ENCODE measurements around the gene PRKAR2B.
"Not testable (repeated sequence)": the region's sequence is repeated elsewhere in the genome, so short reads cannot be mapped to it uniquely, and the experiment has no call there.

PRKAR2B gene

DNA sequence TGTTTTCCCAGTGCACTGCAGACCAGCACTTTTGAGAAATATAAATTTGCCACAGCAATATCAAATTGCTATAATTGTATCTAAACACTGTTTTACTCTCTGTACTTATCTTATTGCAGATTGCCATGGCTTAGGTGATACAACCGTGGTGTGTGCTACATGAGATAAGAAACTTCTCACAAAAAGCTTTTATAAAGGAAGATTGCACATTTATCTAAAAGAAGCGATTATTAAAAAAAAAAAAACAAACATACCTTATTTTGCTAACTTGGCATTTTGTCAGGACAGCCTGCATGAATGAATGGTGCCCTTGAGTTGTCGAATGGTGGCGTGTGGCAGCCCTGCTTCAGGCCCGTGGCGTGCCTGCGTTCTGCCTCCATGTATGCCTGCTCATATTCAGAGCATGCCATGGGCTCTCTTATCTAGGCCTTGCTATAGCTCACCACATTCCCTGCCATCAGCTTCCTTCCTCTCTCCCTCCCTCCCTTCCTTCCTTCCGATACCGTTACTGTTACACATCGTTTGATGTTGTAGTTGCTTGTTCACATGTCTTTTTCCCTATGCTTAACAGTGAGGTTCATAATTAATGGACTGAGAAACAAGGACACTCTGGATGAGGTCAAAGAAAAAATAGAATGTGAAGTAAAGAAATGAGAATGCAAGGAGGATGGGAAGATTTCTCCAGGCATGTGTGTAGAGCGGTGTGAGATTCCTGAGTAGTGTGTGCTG lies 34.9 kb downstream of the PRKAR2B start:
- no peak for DNase-seq

DNA sequence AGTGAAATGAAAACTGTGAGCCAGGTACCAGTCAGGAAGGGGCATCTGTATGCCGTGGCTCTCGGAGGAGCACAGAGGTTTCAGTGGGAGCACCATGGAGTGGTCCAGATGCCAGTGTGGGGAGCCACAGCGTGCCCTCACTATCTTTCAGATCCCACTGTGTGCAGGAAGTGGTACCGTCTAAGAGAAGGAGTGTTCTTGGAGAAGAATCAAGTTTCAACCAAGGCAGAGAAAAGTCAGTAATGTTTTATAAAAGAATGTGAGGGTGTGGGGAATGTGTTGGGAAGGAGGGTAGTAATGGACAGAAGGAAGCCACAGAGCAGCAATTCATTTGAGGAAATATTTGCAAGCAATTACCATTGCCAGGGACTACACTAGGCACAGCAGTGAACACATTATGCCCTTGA lies 35.6 kb downstream of the PRKAR2B start:
- DNase-seq = no peak

DNA sequence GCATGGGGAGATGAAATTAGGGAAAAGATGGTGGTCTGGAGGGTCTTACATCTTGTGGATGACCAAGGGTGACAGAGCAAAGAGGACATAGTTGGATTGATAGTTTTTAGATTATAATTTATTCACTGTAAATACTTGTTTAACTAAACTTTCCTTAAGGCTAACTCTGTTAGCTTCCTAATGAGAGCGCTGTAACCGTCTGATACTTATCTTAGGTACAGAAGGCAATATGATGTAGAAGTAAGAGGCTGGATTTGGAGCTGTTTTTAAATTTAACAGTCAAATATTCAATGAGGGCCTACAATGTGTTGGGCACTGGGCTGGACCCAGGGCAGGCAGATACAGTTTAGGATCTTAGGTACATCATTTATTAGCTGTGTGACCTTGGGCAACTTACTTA lies 36.0 kb downstream of the PRKAR2B start:
- DNase-seq = no peak

DNA sequence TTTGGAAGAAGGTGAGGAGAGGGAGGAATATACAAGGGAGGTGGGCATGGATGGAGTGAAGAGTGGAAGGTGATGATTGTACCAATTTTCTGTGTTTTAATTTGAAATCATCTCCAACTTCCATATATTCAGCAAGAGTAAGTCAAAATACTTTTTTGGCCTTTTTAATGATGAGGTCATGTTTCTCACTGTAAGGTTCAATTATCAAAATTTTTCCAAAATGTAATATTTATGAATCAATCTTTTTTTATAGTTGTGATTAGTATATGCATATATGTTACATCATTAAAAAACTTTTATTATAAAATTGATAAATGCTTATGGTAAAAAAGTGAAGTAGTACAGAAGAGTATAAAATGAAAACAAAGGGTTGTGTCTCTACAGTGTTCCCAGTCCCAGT lies 40.7 kb downstream of the PRKAR2B start:
- DNase-seq = no peak

DNA sequence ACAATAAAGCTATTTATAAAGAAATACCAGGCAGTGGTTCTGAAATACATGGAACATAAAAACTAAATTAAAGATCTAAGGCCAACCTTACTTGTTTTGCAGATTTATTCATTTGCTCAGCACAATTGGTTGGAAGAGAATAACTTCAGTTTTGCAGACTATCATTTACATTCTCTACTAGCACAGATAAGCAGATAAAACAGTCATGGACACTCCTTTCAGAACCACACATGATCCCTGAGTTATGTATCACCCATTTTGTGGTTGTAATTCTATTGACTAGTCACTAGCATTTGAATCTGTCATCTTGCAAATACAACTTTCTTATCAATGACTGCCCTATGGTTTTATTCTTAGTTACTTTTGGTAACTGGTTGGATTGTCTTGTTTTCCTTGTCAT lies 45.1 kb downstream of the PRKAR2B start:
- DNase-seq = no peak

DNA sequence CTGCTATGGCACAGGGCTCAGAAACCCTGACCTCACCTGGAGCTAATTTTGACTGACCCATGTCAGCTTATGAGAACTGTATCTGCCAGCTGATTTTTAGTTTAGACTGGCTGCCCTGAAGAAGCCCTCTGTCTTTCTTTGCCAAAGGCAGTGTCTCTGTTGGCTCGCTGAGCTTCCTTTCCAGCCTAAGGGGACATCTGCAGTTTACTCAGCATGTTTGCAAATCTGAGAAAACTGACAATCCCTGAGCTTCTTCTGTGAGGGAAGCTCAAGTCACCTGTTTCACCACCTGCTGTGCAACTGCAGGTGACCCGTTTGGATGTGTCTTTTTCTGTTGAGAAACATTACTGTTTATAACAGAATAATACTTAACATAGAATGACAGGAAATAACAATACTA lies 46.0 kb downstream of the PRKAR2B start:
- DNase-seq = no peak

DNA sequence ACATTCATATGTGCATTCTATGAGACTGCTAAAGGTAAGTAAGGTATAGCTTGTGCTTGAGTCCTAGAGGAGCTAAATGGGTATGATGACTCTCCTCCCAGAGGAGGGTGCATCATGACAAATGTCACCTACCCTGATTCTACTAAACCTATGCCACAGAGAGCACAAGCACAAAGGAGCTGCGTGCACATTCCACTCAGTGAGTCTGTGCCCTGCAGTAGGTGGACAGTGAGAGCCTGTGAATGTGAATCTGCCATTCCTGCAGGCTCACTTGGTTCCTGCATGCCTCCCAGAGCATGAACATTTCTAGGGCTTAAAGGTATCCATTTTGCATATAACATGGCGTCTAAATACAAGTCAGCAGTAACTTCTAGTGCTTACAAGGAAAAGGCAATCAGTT lies 46.8 kb downstream of the PRKAR2B start:
- no peak for DNase-seq

DNA sequence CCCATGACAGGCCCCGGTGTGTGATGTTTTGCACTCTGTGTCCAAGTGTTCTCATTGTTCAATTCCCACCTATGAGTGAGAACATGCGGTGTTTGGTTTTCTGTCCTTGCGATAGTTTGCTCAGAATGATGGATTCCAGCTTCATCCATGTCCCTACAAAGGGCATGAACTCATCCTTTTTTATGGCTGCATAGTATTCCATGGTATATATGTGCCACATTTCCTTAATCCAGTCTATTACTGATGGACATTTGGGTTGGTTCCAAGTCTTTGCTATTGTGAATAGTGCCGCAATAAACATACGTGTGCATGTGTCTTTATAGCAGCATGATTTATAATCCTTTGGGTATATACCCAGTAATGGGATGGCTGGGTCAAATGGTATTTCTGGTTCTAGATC lies 49.2 kb downstream of the PRKAR2B start:
- not testable (repeated sequence) for DNase-seq

DNA sequence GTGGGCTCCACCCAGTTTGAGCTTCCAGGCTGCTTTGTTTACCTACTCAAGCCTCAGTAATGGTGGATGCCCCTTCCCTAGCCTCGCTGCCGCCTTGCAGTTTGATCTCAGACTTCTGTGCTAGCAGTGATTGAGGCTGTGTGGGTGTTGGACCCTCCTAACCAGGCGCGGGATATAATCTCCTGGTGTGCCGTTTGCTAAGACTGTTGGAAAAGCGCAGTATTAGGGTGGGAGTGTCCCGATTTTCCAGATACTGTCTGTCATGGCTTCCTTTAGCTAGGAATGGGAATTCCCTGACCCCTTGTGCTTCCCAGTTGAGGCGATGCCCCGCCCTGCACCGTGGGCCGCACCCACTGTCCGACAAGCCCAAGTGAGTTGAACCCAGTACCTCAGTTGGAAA lies 54.6 kb downstream of the PRKAR2B start:
- DNase-seq = not testable (repeated sequence)

DNA sequence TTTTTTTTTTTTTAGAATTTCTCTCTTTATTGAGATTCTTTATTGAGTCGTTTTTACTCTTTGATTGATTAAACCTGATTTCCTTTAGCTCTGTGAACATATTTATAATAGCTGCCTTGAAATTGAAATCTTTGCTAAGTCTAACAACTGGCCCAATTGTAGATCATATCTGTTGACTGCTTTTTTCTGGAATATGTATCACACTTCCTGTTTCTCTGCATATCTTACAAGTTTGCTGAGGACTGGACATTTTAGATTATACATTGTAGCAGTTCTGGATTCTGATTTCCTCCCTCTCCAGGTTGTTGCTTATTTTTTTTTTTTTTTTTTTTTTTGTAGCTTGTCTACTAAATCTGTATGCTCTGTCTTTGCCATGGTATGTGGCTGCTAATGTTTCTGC lies 56.3 kb downstream of the PRKAR2B start:
- no peak for DNase-seq

DNA sequence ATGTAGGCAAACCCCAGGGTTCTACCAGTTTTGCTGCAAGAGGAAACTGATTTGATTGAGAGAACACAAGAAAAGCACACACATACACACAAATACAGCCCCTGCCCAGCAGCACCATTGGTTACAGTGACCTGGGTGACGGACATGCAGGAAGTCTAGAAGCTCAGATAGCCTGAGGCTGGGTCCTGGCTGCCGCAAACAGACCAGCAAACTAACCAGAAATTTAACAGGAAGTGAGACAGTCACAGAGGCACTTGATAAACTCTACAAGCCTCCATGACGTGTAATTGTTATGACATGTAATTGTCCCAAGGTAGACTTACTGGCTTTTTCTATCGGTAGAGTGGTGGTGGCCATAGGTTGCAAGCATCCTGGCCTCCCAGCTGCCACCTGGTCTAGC lies 58.9 kb downstream of the PRKAR2B start:
- no peak for DNase-seq

DNA sequence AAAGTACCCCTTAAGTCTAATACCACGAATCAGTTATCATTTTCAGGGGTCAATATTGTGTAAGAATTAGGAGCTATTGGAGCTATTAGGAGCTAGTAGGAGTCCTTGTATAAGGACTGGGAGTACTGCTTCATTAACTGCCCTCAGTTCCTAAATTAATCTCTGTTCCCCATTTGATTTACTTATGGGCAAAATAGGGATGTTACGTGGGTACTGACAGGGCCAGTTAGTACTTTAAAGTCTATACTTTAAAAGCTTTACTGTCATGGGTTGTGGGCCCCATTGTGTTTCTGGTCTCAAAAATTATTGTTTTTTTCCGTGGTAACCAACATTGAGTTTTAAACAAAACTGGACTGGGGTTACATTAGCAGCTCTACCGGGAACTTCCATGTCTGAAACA lies 60.3 kb downstream of the PRKAR2B start:
- no peak for DNase-seq

DNA sequence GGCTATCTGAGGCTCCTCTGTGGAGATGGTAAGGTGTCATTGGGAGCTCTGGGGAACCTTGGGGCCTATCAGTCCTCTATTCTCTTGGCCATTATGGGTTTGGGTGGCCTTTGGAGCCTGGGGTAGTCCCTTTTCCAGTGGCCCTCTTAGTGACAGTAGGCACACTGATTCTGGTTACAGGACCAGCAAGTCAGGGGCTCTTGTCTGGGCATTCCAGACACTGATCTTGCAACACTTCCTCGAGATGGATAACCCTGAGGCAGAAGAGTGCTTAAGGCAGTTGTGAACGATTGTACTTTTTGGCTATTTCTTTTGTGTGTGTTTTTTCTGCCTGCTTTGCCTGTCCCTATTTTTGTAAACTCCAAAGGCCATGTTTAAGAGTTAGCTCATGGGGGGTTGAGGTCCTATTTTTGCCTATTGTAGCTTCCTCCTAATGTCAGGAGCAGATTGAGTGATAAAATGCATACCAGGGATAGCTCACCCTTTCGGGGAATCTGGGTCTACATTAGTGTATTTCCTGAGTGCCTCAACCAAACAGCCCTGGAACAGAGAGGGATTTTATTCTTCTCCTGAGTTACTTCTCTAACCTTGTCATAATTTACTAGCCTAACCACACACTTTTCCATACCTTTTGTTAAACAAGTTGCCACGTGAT lies 61.2 kb downstream of the PRKAR2B start:
- no peak for DNase-seq

DNA sequence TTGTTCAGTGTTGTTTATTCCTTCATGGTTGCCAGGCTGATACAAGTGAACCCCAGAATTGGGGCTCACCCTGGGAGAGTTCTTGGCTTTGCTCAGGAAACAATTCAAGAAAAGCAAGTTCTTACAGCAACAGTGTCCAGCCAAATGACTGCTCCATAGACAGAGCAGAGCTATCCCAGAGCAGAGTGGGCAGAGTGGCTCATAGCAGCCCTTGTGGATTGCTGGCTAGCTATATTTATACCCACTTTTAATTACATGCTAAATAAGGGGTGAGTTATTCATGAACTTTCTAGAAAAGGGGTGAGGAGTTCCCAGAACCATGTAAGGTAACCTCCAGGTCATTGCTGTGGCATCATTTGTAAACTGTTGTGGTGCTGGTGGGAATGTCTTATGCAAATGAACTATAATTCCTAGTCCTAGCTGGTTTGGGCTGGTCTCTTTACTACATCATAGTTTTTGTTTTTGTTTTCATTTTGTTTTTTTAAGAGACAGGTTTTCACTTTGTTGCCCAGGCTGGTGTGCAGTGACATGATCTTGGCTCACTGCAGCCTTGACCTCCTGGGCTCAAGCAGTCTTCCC lies 64.4 kb downstream of the PRKAR2B start:
- DNase-seq = no peak

DNA sequence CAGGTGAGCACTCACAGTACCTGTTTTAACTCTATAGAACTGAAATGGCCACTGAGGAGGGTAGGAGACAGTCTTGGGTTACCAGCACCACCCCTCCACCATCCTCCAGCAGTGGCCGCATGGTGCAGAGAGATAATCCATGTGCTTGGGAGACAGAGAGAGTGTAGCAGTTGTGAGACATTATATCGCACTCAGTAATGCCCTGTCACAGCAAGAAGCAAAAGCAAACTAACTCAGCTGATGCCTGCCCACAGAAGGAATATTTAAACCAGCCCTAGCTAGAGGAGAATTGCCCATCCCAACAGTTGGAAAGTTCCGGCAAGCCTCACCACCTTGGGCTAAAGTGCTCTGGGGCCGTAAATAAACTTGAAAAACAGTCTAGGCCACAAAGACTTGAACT lies 65.5 kb downstream of the PRKAR2B start:
- no peak for DNase-seq

DNA sequence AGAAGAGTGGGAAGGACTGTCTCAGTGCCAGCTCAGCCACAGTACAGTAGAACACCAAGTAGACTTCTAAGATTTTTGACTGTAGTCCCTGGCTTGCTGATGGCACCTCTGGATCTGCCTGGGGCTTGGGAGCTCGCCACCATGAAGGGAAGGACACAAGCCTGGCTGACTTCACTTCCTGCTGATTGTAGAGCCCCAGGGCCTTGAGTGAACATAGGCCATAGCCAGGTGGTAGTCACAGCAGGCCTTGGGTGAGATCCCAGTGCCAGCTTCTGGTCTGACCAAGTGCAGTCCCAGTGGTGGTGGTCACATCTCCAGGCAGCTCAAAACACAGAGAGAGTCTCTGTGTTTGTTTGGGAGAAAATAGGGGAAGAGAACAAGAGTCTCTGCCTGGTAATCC lies 66.7 kb downstream of the PRKAR2B start:
- DNase-seq = no peak

DNA sequence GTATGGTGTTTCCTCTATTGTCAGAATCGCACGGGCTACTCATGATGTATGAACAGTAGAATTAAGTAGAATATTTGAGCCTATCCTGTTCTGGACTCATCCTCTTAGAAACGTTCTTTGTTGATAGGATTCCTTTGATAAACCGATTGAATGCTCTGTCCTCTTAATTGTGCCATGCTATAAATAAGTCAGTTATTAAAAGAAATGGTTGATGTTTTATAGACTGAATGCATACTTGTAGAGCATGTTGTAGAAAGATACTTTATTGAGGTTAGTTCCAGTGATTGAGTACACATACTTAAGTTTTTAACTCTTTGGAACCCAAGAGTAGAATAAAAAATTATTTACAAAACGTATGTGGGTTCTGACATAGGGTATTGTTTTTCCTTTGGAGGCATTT lies 69.4 kb downstream of the PRKAR2B start:
- DNase-seq = no peak

DNA sequence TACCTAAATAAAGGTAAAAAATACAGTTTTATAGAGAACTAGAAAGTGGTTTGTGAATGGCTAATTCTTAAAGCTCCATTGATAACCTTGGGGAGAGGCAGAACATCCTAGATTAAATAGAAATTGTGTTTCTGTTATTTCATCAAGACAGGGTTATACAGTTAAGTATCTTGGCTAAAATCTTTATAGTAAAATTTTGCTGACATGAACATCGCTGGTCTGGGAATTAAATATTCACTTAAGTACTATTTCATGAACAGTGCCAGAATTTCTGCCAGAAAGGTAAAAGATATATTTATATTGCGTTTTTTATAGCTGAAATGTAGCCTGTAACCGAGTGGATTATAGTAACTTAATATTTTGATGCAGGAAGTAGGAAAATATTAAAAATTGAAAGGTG lies 70.6 kb downstream of the PRKAR2B start:
- DNase-seq = no peak

DNA sequence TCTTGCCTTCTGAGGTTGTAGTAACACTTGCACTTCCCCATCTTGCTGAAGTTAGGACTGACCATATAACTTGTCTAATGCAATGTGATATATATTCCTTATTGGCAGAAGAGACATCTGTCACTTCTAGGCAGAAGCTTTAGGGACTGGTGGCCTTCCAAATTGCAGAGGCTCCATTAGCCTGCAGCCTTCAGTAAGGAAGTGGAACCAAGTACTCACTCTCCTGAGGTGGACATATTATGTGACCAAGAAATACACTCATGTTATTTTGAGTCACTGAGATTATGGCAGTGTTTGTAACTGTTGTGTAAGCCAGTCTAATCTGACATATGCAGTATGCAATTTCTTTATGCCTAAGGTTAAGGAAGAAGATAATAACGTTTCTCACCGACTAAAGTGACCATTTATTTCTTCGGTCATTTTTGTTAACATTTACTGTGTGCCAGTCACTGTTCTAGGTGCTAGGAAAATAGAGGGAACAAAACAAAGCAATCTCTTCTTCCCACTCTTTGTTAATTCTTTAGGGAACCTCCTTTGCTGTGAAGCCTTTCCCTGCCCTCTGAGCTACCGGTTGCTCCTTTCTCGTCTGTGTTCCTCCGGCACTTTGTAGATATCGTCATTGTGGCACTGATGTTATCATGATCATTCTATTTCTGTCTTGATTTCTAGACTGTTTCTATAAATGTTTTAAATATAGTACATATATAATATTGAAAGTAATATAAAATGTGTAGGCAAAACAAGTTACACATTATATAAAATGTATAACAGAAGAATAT lies 71.4 kb downstream of the PRKAR2B start:
- no peak for DNase-seq

DNA sequence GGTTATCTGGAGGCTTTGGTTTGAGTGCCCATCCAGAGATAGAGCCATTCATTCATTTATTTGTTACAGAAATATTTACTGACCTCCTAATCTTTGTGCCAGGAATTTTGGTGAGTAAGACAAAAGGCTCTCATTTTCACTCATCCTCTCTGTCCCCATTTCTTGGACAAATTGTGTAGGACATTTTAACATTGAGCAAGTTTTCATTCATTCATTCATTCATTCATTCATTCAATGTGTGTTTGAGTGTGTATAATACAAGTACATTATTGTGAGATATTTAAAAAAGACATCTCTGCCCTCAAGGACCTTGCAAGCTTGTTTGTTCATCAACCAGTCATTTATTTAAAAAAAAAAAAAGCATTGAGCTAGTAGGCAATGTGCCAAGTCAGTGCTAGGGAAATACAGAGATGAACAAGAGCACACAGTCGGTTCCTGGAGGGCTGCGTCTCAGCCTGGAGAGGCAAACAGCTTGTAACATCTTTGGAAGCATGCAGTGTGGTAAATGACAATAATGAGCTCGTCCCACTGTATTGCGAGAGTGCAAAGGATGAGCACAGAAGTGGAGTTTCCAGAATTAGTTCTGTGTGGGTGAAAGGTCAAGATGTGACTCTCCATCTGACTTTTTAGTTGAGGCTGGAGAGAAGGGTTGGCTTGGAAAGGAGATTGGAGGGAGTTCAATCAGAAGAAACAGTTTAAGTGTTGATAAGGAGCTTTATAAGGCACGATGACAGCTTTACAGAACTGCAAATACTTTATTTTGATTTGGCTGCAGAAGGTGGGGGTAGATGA lies 73.8 kb downstream of the PRKAR2B start:
- DNase-seq = no peak

DNA sequence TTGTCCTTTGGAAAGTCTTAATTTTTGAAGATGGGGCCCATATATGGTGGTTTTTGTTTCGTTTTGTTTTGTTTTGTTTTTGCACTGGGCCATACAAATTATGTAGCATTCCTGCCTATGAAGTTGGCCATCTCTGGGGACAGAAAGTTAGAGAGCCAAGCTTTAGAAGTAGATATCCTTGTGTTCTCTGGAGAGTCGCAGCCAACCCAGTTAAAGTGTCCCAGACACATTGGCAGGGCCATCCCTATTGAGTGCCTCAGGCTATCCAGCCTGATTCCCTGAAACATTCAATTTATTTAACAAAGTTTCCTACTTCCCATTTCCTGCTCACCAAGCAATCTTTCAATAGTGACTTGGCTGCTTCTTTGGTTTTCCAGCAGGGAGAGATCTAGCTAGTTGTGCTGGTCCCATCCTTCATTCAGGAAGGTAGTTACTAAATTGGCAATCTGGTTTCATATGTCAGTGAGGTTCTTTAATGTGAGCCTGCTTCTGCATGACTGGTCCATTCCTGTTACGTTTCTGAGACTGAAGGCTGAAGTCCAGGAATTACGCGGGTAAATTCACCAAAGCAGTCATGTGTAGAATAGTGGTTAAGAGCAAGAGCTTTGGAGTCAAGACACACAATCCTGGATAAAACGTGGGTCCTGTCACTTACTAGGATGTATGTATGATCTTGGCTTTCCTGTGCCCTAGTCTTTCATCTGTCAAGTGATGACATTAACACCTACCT lies 75.0 kb downstream of the PRKAR2B start:
- no peak for DNase-seq

DNA sequence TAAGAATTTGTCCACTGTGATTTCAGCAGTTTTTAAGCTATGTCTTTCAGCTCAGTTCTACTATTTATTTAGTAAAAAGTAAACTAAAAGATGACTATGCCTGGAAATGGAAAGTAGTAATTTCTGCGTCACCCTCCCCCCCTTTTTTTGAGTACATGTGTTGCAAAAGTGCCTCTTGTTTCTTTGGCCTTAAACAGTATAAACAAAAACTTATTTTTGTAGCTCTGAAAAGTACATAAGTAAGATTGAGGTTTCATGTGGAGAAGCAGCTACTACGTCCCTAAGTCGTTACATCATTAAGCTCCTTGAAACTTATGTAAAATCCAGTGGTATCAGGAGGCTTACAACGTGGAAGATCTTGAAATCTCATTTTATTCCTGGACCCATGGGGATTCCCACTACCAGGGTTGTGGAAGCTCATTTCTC lies 78.0 kb downstream of the PRKAR2B start:
- no peak for DNase-seq
